Neural crest cell (in vitro differentiated cells): ENCODE results near the gene TSR3. TPM values are rescaled to one million over a fixed set of nuclear protein-coding genes. Genes with fewer than 3 reads are reported as not detected.

Experiments used
- DNase-seq: peaks from one replicate; pipeline ENCODE4 v3.0.0; 2021; ENCODE audit warnings: low read depth, mixed read lengths, low spot score
- H3K27ac Mint-ChIP-seq: one replicate; pipeline ENCODE4 v1.8.0; 2021; ENCODE audit warnings: mild to moderate bottlenecking, mixed read lengths; ENCODE audit not compliant: unreplicated experiment
- H3K27me3 Mint-ChIP-seq: 2 replicates; pipeline ENCODE4 v1.8.0; 2021; ENCODE audit warnings: low read depth, mild to moderate bottlenecking, mixed read lengths
- H3K36me3 Mint-ChIP-seq: 2 replicates; pipeline ENCODE4 v1.8.0; 2021; ENCODE audit warnings: low read depth, mild to moderate bottlenecking, mixed read lengths
- H3K4me1 Mint-ChIP-seq: 2 replicates; pipeline ENCODE4 v1.8.0; 2021; ENCODE audit warnings: mixed read lengths
- H3K4me3 Mint-ChIP-seq: one replicate; pipeline ENCODE4 v1.8.0; 2021; ENCODE audit warnings: mild to moderate bottlenecking, mixed read lengths
- H3K9me3 Mint-ChIP-seq: 2 replicates; pipeline ENCODE4 v1.8.0; 2021; ENCODE audit warnings: mixed read lengths
- CTCF ChIP-seq: fragments of 200-600 bp; sonication (generic); conservative IDR thresholded peaks from 2 replicates; pipeline ENCODE4 v1.5.0; 2021; ENCODE audit warnings: antibody characterized with exemption, mild to moderate bottlenecking
- total RNA-seq: library from RNA; stranded (reverse); gene quantifications from 2 replicates; pipeline ENCODE4 v1.2.1, GENCODE V29; 2021

TSR3 gene
- total RNA-seq, 1 donor from 2014 or later, result 66.2 TPM

DNA sequence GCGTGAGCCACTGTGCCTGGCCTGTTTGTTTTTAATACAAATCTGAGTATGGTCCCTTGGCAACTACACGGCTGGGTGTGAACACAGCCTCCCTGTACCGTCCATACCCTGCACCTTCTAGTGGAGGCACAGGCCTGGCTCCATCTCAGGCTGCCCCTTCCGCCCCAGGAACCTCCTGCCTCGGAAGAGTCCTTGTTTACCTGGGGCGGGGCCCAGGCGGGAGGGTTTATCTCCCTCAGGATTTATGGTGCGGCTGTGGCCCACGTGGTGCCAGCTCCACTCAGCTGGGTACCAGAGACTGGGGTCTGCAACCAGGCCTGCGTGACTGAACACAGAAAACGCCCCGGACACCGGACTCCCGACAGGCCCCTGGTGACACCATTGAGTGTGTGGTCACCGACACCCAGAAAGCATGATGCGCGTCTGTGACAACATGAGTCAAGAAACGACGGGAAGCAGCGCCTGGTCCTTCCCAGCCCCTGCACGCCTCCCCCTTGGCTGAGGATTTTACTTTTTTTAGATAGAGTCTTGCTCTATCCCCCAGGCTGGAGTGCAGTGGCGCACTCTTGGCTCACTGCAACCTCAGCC is 43.9 kb upstream of the TSR3 start:
- Mint-ChIP-seq H3K4me3 (no peak overlapping the region), H3K4me1 (no peaks in the 10 kb centered on the region), H3K9me3 (no peaks in the 10 kb centered on the region), H3K36me3 (no peaks in the 10 kb centered on the region), H3K27ac (no peak overlapping the region), H3K27me3 (no peaks in the 10 kb centered on the region)
- no peak for DNase-seq
- no peak for TF ChIP-seq CTCF

DNA sequence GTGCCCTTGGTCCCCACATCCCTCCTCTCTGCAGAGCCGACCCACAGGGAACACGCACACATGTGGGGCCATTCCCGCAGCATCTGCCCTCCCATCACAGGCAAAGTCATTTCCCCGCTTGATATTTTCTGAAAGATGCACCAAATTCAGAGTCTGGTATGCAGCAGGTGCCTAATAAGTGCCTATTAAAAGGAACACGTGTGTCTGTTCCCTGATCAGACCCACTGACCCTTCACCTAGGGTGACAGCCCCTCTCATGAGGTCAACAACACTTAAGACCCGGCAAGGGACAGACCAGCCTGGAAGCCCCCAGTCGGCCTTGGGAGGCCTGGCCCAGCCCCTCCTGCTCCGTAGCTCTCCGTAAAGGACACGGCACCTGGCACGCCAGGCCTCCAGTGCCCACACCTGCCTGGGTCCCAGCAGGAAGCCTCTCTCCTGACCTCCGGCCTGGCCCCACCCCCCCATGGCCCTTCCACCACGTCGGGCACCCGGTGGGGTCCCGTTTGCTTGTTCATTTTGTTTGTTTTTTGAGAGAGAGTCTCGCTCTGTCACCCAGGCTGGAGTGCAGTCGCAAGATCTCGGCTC is 42.8 kb upstream of the TSR3 start:
- Mint-ChIP-seq H3K9me3 (no peaks in the 10 kb centered on the region), H3K36me3 (no peaks in the 10 kb centered on the region), H3K27me3 (no peaks in the 10 kb centered on the region), H3K4me1 (no peaks in the 10 kb centered on the region), H3K4me3 (no peak overlapping the region), H3K27ac (no peak overlapping the region)
- TF ChIP-seq CTCF, result no peak
- DNase-seq, result no peak

DNA sequence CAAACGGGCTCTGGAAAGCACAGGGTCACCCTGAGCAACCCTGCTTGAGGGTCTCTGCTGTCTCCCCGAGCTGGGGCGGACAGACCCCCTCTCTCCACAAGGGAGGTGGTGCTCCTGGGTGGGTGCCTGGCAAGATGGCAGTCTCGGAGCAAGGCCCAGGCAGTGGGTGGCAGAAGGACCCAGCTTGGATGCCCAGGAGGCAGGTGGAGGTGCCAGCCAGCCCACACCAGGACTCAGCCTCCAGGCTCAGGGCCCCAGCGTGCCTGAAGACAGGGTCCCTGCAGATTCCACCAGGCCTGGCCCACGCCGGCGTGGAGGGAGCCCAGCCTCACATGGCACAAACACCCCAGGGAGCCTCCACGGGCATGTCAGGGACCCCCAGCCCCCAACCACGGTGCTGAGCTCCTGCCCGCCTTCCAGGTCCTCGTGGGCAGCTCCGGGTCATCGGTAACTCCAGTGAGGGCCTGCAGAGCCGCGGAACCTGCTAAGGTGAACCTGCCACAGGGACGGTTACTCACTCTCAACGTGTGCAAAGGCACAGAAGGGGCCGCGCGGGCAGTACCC is 42.0 kb upstream of the TSR3 start:
- no peaks in the 10 kb centered on the region for H3K27me3 Mint-ChIP-seq
- H3K4me1 Mint-ChIP-seq, result no peaks in the 10 kb centered on the region
- H3K36me3 Mint-ChIP-seq, result no peaks in the 10 kb centered on the region
- H3K9me3 Mint-ChIP-seq, result no peaks in the 10 kb centered on the region
- no peak for DNase-seq
- no peak overlapping the region for H3K27ac Mint-ChIP-seq
- H3K4me3 Mint-ChIP-seq, result no peak overlapping the region
- no peak for TF ChIP-seq CTCF

DNA sequence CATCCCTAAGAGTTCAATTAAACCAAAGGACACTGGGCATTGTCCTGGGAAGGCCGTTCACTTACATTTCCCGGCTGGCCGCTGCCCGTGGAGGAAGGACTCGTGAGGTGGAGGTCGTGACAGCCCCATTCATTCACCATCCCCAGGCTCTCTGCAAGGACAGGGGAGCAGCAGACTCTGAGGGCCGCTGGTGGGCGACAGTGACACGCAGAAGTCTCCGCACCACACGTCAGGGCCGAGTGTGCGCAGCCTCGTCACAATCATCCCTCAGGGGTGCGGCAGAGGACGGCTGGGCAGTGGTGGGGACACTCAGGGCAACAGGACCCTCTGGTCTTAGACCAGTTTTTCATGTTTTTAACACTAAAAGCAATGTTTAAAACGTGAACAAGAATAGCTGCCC is 41.1 kb upstream of the TSR3 start:
- DNase-seq, result no peak
- no peaks in the 10 kb centered on the region for H3K36me3 Mint-ChIP-seq
- no peaks in the 10 kb centered on the region for H3K4me1 Mint-ChIP-seq
- no peak for TF ChIP-seq CTCF
- no peaks in the 10 kb centered on the region for H3K27me3 Mint-ChIP-seq
- H3K27ac Mint-ChIP-seq, result no peak overlapping the region
- H3K9me3 Mint-ChIP-seq, result no peaks in the 10 kb centered on the region
- H3K4me3 Mint-ChIP-seq, result no peak overlapping the region

- H3K27ac Mint-ChIP-seq, result no peak overlapping the region
- no peaks in the 10 kb centered on the region for H3K27me3 Mint-ChIP-seq
- no peak for TF ChIP-seq CTCF
- H3K4me3 Mint-ChIP-seq, result no peak overlapping the region
- no peaks in the 10 kb centered on the region for H3K9me3 Mint-ChIP-seq
- DNase-seq, result no peak
- H3K36me3 Mint-ChIP-seq, result no peaks in the 10 kb centered on the region
- no peaks in the 10 kb centered on the region for H3K4me1 Mint-ChIP-seq
Measured at GRCh38 chr16:1390239-1390779, 38.6 kb upstream of the TSR3 start.
